KOPT-K1 (cell line): ENCODE measurements around the gene KCNA3.

Source experiments
- H3K27ac ChIP-seq: fragments of 200-600 bp; sonication (generic); 2 replicates; pipeline ENCODE4 v1.5.1; 2016; ENCODE audit warnings: antibody characterized with exemption, mild to moderate bottlenecking, low read depth, low read length; ENCODE audit not compliant: poor library complexity, severe bottlenecking
- H3K36me3 ChIP-seq: fragments of 200-600 bp; sonication (generic); 2 replicates; pipeline ENCODE4 v1.5.1; 2017; ENCODE audit warnings: antibody characterized with exemption, mild to moderate bottlenecking, low read length, moderate library complexity; ENCODE audit not compliant: insufficient read depth
- H3K9me3 ChIP-seq: fragments of 200-600 bp; sonication (generic); 2 replicates; pipeline ENCODE4 v1.5.1; 2017; ENCODE audit warnings: antibody characterized with exemption, low read length, mild to moderate bottlenecking; ENCODE audit not compliant: insufficient read depth, poor library complexity, severe bottlenecking

KCNA3 gene

GRCh38 chr1:110638556-110638955 lies 36.2 kb downstream of the KCNA3 start:
- Histone ChIP-seq H3K36me3 (no peaks in the 10 kb centered on the region), H3K27ac (peak overlapping the region; percentile 91)

GRCh38 chr1:110638058-110638457 lies 36.7 kb downstream of the KCNA3 start:
- no peaks in the 10 kb centered on the region for H3K9me3 ChIP-seq
- peak overlapping the region; percentile 91 for H3K27ac ChIP-seq
- H3K36me3 ChIP-seq = no peaks in the 10 kb centered on the region

More at GRCh38 chr1:110638556-110638955, 36.2 kb downstream of the KCNA3 start:
- H3K9me3 ChIP-seq = no peaks in the 10 kb centered on the region

GRCh38 chr1:110637475-110637874 lies 37.3 kb downstream of the KCNA3 start:
- Histone ChIP-seq H3K27ac (peak overlapping the region; percentile 91), H3K9me3 (no peaks in the 10 kb centered on the region), H3K36me3 (no peaks in the 10 kb centered on the region)

DNA sequence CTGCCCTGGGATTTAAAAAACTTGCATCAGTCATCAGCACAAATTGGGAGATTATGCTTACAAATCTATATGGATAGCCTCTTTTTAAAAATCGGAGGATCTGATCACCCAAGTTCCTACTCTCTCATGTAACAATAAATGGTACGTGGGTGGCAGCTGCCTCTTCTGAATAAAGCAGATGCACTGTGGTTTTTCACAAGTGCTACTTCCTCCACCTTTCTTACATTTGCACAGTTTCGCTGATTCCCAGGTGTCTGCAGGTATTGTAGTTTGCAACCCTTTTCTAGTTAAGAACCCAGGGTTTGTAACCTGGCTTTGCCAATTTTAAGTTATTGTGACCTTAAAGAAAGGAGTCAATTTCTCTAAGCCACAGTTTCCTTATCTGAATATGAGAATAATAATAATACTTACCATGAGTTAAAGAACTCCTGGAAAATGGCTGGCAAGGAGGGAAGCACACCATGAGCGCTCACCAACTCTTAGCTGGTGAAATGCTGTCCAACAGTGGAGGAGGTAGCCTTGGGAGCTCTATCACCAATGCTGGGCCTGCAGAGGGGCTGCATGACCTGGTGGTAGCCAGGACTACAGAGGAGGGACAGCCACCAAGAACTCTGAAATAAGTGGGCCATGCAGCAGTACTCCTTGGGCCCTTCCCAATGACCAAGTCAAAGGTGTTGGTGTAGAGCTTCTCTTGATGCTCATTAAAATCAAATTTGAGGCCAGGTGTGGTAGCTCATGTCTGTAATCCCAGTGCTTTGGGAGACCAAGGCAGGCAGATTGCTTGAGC lies 38.4 kb downstream of the KCNA3 start:
- H3K9me3 ChIP-seq = no peaks in the 10 kb centered on the region
- peak overlapping the region; percentile 91 for H3K27ac ChIP-seq

GRCh38 chr1:110635434-110635833 lies 39.3 kb downstream of the KCNA3 start:
- H3K9me3 ChIP-seq = no peaks in the 10 kb centered on the region
- H3K27ac ChIP-seq = peak overlapping the region; percentile 91
- H3K36me3 ChIP-seq = no peaks in the 10 kb centered on the region

More for the DNA sequence above, 38.4 kb downstream of the KCNA3 start:
- H3K36me3 ChIP-seq = no peaks in the 10 kb centered on the region

- Histone ChIP-seq H3K27ac (peak overlapping the region; percentile 91), H3K9me3 (no peaks in the 10 kb centered on the region), H3K36me3 (no peaks in the 10 kb centered on the region)
Observed at GRCh38 chr1:110634455-110635311, 40.1 kb downstream of the KCNA3 start.

DNA sequence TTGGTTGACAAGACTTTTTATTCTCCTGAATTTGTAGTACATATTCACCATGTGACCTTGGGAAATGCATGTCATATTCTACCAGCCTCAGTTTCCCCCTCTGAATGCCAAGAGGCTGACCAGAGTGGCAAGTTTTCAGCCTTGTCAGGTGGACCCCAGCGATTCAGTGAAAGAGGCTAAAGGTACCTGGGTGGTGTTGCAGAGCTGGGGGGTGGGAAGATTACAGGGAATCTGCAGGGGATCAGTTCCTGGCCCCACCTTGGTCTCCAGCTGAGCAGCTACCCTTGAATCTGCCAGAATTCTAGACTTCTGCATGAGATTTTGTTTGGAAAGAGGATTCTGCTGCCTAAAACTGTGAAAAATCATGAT lies 40.7 kb downstream of the KCNA3 start:
- no peaks in the 10 kb centered on the region for H3K9me3 ChIP-seq
- H3K36me3 ChIP-seq = no peaks in the 10 kb centered on the region
- peak overlapping the region; percentile 91 for H3K27ac ChIP-seq

DNA sequence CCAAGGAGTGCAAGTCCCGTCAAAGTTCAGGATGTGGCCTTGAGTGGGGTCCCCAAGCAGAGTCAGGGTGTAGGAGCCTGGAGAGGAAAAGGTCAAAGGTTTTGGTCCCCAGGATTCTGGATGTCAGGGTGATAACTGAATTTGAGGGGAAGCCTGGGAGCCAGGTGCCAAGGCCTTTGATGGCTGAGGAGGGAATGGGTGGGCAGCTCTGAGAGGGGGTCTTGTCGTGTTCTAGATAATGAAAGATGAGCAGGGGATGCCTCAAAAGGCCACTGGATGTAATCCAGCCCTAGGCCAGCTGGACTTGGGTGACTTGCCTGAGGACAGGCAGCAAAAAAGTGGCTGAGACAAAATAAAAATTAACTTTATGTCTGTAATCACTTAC lies 41.1 kb downstream of the KCNA3 start:
- Histone ChIP-seq H3K36me3 (no peaks in the 10 kb centered on the region), H3K27ac (peak overlapping the region; percentile 91), H3K9me3 (no peaks in the 10 kb centered on the region)

DNA sequence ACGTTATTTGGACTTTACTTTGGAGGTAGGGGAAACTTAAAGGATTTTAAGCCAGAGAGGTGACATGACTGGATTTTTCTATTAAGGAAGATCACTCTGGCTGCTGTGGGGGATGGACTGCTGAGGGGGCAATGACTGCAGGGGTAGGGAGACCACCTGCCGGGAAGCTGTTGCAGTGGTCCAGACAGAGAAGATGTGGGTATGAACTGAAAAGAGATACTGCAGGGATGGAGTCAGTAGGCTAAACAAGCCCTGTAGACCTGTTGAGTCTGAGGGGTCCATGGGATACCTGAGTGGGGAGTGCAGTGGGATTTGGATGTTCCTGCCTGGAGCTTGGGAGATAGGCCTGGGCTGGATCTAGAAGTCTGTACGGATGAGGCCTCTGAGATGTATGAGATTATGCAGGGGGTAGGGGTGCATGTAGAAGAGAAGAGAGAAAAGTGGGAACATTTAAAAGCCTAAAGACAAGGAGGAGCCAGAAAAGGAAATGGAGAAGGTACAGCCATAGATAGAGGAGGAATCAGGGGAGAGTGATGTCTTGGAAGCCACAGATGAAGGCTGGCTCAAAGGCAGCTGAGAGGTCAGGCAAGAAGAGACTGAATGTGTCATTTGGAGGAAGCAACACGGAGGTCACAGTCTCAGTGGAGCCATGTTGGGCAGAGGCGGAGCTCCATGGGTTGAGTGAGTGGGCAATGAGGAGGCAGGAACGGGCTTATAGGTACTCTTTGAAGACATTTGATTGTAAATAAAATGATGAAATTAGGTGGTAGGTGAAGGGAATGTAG lies 42.7 kb downstream of the KCNA3 start:
- peak overlapping the region; percentile 91 for H3K27ac ChIP-seq
- no peaks in the 10 kb centered on the region for H3K36me3 ChIP-seq
- H3K9me3 ChIP-seq = no peaks in the 10 kb centered on the region

DNA sequence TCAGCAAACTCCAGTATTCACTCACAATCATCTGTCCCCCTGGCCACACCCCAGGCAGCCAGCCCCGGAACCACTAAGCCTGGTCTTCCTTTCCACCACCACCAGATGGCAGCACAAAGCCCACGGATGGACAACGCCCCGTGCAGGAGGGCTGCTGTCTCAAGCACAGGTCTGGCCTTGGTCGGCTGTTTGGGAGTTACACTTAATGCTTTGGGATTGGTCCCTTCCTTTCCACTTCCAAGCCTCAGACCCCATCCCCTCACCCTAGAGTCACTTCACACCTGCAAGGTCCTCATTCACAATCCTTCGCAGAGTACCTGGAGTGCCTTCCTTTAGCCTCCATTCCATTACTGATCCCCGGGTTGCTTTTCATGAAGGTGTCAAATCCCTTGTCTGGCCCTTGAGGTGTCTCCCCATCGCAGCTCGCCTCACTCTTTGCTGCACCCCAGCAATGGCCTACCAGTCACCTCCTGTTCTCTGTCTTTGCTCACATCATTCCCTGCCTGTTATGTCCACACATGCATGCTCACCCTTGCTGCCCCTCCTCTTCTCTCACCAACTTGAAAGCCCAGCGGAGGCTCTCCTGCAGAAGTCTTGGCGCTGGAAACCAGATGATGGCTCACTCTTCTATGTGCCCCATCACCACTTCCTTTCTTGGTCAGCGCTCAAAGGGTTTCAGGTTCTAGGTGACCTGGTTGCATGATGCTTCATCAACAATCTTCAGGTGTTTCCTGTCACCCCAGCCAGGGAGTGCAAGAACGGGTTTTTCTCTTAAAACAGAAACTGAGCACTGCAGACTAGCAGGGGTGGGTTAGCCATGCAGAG lies 43.7 kb downstream of the KCNA3 start:
- Histone ChIP-seq H3K27ac (peak overlapping the region; percentile 91), H3K9me3 (no peaks in the 10 kb centered on the region), H3K36me3 (no peaks in the 10 kb centered on the region)

- Histone ChIP-seq H3K9me3 (no peaks in the 10 kb centered on the region), H3K27ac (no peak overlapping the region), H3K36me3 (no peaks in the 10 kb centered on the region)
Observed at GRCh38 chr1:110628323-110629105, 46.2 kb downstream of the KCNA3 start.

- no peaks in the 10 kb centered on the region for H3K9me3 ChIP-seq
- H3K27ac ChIP-seq = no peak overlapping the region
- no peaks in the 10 kb centered on the region for H3K36me3 ChIP-seq
Observed at GRCh38 chr1:110627764-110628163, 47.0 kb downstream of the KCNA3 start.

- H3K9me3 ChIP-seq = no peaks in the 10 kb centered on the region
- no peak overlapping the region for H3K27ac ChIP-seq
- no peaks in the 10 kb centered on the region for H3K36me3 ChIP-seq
Observed at GRCh38 chr1:110626889-110627288, 47.9 kb downstream of the KCNA3 start.
